ENCODE data around the gene SFXN4. TPM values are rescaled to one million over a fixed set of nuclear protein-coding genes. Genes with fewer than 3 reads are reported as not detected.
A peak's percentile ranks its signal among the peaks of the same experiment; 100 is the strongest.

Gene SFXN4
- total and polyA plus RNA-seq, 9 of the 15 experiments (the other 6 are each of a cell fraction or from before 2014, with no cell fraction given) = 40.1 to 97.8 (median 54.5) TPM

DNA sequence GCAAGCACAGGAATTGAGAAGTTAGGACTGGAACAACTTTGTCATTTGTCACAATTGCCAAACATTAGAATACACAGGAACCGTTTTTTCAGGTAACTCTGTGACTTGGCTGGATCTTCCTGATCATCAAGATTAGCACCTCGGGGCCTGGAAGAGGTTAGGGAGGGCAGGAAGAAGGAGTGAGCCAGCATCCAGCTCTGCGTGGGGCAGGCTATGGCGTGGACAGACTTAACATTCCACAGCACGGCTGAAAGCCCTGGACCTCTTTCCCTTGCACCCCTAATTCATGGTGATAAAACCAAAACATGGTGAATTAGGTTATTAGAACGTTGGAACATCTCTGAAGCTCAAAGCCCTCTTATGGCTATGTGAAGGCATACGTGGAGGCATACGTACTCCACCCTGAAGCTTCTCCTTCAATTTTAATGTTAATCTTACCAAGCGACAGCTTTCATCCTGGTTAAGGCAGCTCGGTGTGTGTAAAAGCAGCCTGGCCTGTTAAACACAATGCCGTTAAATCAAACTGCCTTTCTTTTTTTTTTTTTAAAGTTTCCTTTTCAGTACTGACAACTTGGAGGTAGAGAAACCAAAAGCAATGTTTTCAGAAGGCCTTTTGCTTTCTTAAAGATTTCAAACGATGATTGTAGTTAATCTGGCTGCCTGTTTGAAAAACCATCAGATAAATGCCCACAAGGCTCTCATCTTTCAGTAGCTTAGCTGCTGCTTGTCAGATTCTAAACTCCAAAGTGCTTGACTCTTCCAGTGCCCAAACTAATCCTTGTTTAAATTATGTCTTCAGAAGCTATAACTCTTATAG, 46.3 kb upstream of the SFXN4 start:
- BruUV-seq (replicated peaks) = no TSS peak
- no peak for ATAC-seq
- no peak overlapping the region for H3K27ac ChIP-seq (ENCODE audit: extremely low read depth, low read depth, low read length)

DNA sequence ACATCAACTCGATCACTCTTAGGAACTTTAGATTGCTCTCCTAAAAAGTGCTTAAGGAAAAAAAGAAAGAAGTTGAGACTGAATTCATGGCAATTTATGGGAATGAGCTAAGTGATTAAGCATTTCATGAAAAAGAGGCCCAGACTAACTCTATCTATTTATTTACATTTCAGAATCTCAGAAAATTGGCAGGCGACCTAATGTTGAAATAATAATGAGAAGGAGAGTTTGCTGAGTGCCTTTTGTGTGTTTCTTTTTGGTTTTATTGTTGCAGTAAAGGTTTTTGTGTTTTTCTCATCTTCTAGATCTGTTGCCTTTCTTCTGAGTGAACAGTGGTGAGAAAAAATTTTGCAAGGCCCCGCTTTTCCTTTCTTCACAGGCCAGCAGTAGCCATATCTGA, 45.7 kb upstream of the SFXN4 start:
- H3K36me3 ChIP-seq (ENCODE audit: control insufficient read depth, insufficient read depth, low read length) = no peaks in the 10 kb centered on the region
- peaks cover 8 to 20% of the 10 kb centered on the region in 2 experiments for H3K4me1 ChIP-seq (replicated peaks in 1 of 2; ENCODE audit: control insufficient read depth in 2 of 2, insufficient read depth in 2 of 2, low read length in 2 of 2)
- no peak overlapping the region for H3K9ac ChIP-seq (ENCODE audit: insufficient read depth in 1 of 2, low read depth in 2 of 2, low read length in 2 of 2)
- H3K79me2 ChIP-seq (ENCODE audit: control insufficient read depth, insufficient read depth, low read length) = no peaks in the 10 kb centered on the region
- POLR2A ChIA-PET = no interaction called here
- BruUV-seq (replicated peaks) = no TSS peak
- H2AFZ ChIP-seq (ENCODE audit: low read depth, low read length) = no peak overlapping the region
- DNase-seq (ENCODE audit: extremely low read depth in 1 of 4, low spot score in 3 of 4) = no peak
- in situ Hi-C loops (cut with MboI) = no loop called here
- ATAC-seq = no peak
- intact Hi-C loops (cut with micrococcal nuclease) = no loop called here
- H3K9me1 ChIP-seq (ENCODE audit: control insufficient read depth, insufficient read depth, low read length) = no peaks in the 10 kb centered on the region
- no peaks in the 10 kb centered on the region for H4K20me1 ChIP-seq (replicated peaks; ENCODE audit: control insufficient read depth, insufficient read depth, low read length)
- H3K4me2 ChIP-seq (ENCODE audit: insufficient read depth, low read length) = no peak overlapping the region
- CTCF ChIA-PET (ENCODE audit: low intra/inter-chr PET ratio) = no interaction called here
- 50% methylated on average over 3 of the region's 3 CpGs for WGBS (ENCODE audit: insufficient coverage, low coverage, missing lambda C conversion rate)
- H3K27me3 ChIP-seq (ENCODE audit: control insufficient read depth in 2 of 2, insufficient read depth in 2 of 2, low read length in 2 of 2) = no peaks in the 10 kb centered on the region
- no peaks in the 10 kb centered on the region for H3K9me3 ChIP-seq (replicated peaks; ENCODE audit: control insufficient read depth, insufficient read depth, low read depth, low read length)
- no peak overlapping the region for H3K27ac ChIP-seq (ENCODE audit: extremely low read depth, low read depth, low read length)
- no peak for FAIRE-seq
- no peak overlapping the region for H3K4me3 ChIP-seq
- no peak for TF ChIP-seq GABPB1 (CRISPR knock-in tag; IDR thresholded peaks at IDR 0.05)
- TF ChIP-seq NR2C1 (IDR thresholded peaks at IDR 0.05) = no peak
- no peak for TF ChIP-seq NR2C1 (tag; IDR thresholded peaks at IDR 0.05)
- no peak for TF ChIP-seq FOSL1 (tag; conservative IDR thresholded peaks at IDR 0.05)
- TF ChIP-seq, protein P1, sequence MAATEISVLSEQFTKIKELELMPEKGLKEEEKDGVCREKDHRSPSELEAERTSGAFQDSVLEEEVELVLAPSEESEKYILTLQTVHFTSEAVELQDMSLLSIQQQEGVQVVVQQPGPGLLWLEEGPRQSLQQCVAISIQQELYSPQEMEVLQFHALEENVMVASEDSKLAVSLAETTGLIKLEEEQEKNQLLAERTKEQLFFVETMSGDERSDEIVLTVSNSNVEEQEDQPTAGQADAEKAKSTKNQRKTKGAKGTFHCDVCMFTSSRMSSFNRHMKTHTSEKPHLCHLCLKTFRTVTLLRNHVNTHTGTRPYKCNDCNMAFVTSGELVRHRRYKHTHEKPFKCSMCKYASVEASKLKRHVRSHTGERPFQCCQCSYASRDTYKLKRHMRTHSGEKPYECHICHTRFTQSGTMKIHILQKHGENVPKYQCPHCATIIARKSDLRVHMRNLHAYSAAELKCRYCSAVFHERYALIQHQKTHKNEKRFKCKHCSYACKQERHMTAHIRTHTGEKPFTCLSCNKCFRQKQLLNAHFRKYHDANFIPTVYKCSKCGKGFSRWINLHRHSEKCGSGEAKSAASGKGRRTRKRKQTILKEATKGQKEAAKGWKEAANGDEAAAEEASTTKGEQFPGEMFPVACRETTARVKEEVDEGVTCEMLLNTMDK (IDR thresholded peaks at IDR 0.05; ENCODE audit: borderline replicate concordance, insufficient read depth, low read depth, low read length, poor library complexity, severe bottlenecking) = no peak
- TF ChIP-seq RCOR1 (IDR thresholded peaks at IDR 0.05; ENCODE audit: borderline replicate concordance in 1 of 2, low read depth in 2 of 2, low read length in 2 of 2) = no peak
- TF ChIP-seq EGR1 (conservative IDR thresholded peaks at IDR 0.05) = no peak
- TF ChIP-seq, protein P2, sequence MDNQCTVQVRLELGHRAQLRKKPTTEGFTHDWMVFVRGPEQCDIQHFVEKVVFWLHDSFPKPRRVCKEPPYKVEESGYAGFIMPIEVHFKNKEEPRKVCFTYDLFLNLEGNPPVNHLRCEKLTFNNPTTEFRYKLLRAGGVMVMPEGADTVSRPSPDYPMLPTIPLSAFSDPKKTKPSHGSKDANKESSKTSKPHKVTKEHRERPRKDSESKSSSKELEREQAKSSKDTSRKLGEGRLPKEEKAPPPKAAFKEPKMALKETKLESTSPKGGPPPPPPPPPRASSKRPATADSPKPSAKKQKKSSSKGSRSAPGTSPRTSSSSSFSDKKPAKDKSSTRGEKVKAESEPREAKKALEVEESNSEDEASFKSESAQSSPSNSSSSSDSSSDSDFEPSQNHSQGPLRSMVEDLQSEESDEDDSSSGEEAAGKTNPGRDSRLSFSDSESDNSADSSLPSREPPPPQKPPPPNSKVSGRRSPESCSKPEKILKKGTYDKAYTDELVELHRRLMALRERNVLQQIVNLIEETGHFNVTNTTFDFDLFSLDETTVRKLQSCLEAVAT (IDR thresholded peaks at IDR 0.05) = no peak
- TF ChIP-seq ZFX (CRISPR knock-in tag; IDR thresholded peaks at IDR 0.05) = no peak
- no peak for TF ChIP-seq SIN3B (IDR thresholded peaks at IDR 0.05; ENCODE audit: low read depth)

More for the DNA sequence above, 46.3 kb upstream of the SFXN4 start:
- Histone ChIP-seq H3K4me3 (no peak overlapping the region), H3K9ac (ENCODE audit: insufficient read depth in 1 of 2, low read depth in 2 of 2, low read length in 2 of 2) (peak overlapping the region in 1 of 2 experiments; percentile 62; a peak in 1 of 4 replicates), H3K79me2 (ENCODE audit: control insufficient read depth, insufficient read depth, low read length) (no peaks in the 10 kb centered on the region), H2AFZ (ENCODE audit: low read depth, low read length) (no peak overlapping the region), H3K4me1 (replicated peaks in 1 of 2; ENCODE audit: control insufficient read depth in 2 of 2, insufficient read depth in 2 of 2, low read length in 2 of 2) (peaks cover 8 to 13% of the 10 kb centered on the region in 2 experiments), H3K9me1 (ENCODE audit: control insufficient read depth, insufficient read depth, low read length) (no peaks in the 10 kb centered on the region), H3K27me3 (ENCODE audit: control insufficient read depth in 2 of 2, insufficient read depth in 2 of 2, low read length in 2 of 2) (no peaks in the 10 kb centered on the region), H3K4me2 (ENCODE audit: insufficient read depth, low read length) (no peak overlapping the region), H3K36me3 (ENCODE audit: control insufficient read depth, insufficient read depth, low read length) (no peaks in the 10 kb centered on the region), H3K9me3 (replicated peaks; ENCODE audit: control insufficient read depth, insufficient read depth, low read depth, low read length) (no peaks in the 10 kb centered on the region), H4K20me1 (replicated peaks; ENCODE audit: control insufficient read depth, insufficient read depth, low read length) (no peaks in the 10 kb centered on the region)
- DNase-seq (ENCODE audit: extremely low read depth in 1 of 4, low spot score in 3 of 4) = no peak
- 12% methylated on average over 12 of the region's 12 CpGs for WGBS (ENCODE audit: insufficient coverage, low coverage, missing lambda C conversion rate)
- TF ChIP-seq MEIS2 (IDR thresholded peaks at IDR 0.05; ENCODE audit: partially characterized antibody) = peak; percentile 26
- TF ChIP-seq ZNF175 (CRISPR knock-in tag; IDR thresholded peaks at IDR 0.05; ENCODE audit: low read depth) = no peak
- no peak for TF ChIP-seq NUFIP1 (IDR thresholded peaks at IDR 0.05; ENCODE audit: partially characterized antibody)
- no peak for TF ChIP-seq ZNF668 (CRISPR knock-in tag; IDR thresholded peaks at IDR 0.05)
- 0 out of 4 replicates have a peak, but pooled peaks of 1 of the 2 experiments have one; percentile 13 for TF ChIP-seq RCOR1 (IDR thresholded peaks at IDR 0.05; ENCODE audit: borderline replicate concordance in 1 of 2, low read depth in 2 of 2, low read length in 2 of 2)
- no peak for TF ChIP-seq ZC3H11A (IDR thresholded peaks at IDR 0.05; ENCODE audit: low read depth, low read length)
- FAIRE-seq = no peak
- POLR2A ChIA-PET = interaction anchor here (0.6 to 0.7 kb wide), 2 partner anchors 153 to 214 kb away, joined by 3 to 4 read pairs; no protein-coding TSS in a partner anchor
- CTCF ChIA-PET (ENCODE audit: low intra/inter-chr PET ratio) = no interaction called here
- in situ Hi-C loops (cut with MboI) = no loop called here
- intact Hi-C loops (cut with micrococcal nuclease) = no loop called here
